ENCODE data around the gene GABRB3. TPM values are rescaled to one million over a fixed set of nuclear protein-coding genes. Genes with fewer than 3 reads are reported as not detected.
A peak's percentile ranks its signal among the peaks of the same experiment; 100 is the strongest.

GABRB3 gene
- total and polyA plus RNA-seq, 2 of the 8 experiments (the other 6 are each of a cell fraction or from before 2014, with no cell fraction given) = 98.8 to 163 TPM

DNA sequence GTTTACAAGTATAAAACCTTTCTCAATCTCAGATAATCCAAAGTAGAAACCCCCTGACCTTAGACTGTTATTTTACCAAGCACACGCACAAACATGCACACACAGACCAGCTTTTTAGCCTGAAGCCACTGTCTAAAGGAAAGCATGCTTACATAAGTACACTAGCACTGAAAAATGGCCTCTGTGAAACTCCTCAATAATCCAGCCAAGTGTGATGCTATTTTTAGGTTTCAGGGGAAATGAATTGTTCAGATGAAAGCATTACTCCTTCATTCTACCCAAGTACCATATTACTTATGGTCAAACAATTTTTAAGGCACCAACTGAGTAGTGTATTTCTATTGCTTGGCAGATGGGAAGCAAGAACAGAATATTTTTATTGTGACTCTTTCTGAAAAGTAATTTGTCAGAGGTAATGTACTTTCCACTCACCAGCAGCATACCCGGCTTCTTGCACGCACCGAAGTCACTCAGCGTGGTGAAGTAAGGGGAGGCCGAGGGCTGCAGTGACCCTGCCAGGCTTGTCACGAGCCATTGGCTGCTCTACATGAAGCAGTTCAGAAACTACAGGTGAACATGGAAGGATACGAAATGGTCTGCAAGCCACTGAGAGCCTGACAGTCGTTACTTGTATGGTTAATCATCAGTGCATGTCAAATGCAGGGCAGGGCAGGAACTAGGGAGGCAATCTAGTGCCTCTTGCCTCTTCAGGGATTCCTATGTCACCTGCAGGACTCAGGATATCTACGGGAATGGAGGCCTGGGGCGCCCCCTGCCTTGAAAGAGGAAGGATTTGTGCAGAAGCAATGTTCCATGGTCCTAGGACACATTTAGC is 106.7 kb downstream of the GABRB3 start:
- H3K23ac ChIP-seq (ENCODE audit: insufficient read length) = no peak overlapping the region
- no peak overlapping the region for H3K18ac ChIP-seq (ENCODE audit: extremely low read depth, low read length)
- ChIA-PET CTCF (ENCODE audit: partially characterized antibody) (interaction anchor here (0.8 to 1.3 kb wide), 5 partner anchors 10 to 173 kb away, joined by 3 to 5 read pairs (median 3); no protein-coding TSS in a partner anchor), POLR2A (ENCODE audit: partially characterized antibody) (interaction anchor here (0.9 kb wide), 1 partner anchor 105 kb away, joined by 3 read pairs; no protein-coding TSS in a partner anchor)
- H4K5ac ChIP-seq (ENCODE audit: insufficient read length, low read depth, low read length) = no peak overlapping the region
- H3K36me3 ChIP-seq (ENCODE audit: control insufficient read depth in 2 of 4, insufficient read depth in 4 of 4, low read length in 3 of 4) = no peaks in the 10 kb centered on the region; a peak in 1 of 8 replicates
- TF ChIP-seq GABPA (IDR thresholded peaks at IDR 0.05; ENCODE audit: borderline replicate concordance, insufficient read depth, low read length) (no peak), HDAC2 (IDR thresholded peaks at IDR 0.05; ENCODE audit: borderline replicate concordance in 1 of 2, low read depth in 2 of 2, low read length in 2 of 2) (no peak), RAD21 (IDR thresholded peaks at IDR 0.05 in 1 of 2, conservative IDR thresholded peaks at IDR 0.05 in 1 of 2; ENCODE audit: low read depth in 2 of 2, low read length in 2 of 2) (peak; percentile 76 to 85)
- TF ChIP-seq, protein P1, sequence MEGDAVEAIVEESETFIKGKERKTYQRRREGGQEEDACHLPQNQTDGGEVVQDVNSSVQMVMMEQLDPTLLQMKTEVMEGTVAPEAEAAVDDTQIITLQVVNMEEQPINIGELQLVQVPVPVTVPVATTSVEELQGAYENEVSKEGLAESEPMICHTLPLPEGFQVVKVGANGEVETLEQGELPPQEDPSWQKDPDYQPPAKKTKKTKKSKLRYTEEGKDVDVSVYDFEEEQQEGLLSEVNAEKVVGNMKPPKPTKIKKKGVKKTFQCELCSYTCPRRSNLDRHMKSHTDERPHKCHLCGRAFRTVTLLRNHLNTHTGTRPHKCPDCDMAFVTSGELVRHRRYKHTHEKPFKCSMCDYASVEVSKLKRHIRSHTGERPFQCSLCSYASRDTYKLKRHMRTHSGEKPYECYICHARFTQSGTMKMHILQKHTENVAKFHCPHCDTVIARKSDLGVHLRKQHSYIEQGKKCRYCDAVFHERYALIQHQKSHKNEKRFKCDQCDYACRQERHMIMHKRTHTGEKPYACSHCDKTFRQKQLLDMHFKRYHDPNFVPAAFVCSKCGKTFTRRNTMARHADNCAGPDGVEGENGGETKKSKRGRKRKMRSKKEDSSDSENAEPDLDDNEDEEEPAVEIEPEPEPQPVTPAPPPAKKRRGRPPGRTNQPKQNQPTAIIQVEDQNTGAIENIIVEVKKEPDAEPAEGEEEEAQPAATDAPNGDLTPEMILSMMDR (IDR thresholded peaks at IDR 0.05; ENCODE audit: control extremely low read depth in 1 of 3, insufficient read depth in 1 of 3, low read depth in 1 of 3, low read length in 3 of 3) = peak; percentile 52 to 73 (median 69)
- no peak overlapping the region for H3K27ac ChIP-seq (ENCODE audit: low read depth, low read length)
- no peak overlapping the region for H3K4ac ChIP-seq (replicated peaks; ENCODE audit: insufficient read length, low read depth, low read length)
- FAIRE-seq (peak; percentile 70), DNase-seq (ENCODE audit: low read depth in 1 of 2, low spot score in 2 of 2) (peak in 1 of 2 experiments; percentile 68)
- no peak overlapping the region for H3K4me3 ChIP-seq (ENCODE audit: extremely low read depth in 1 of 4, insufficient read depth in 2 of 4, low read depth in 3 of 4, low read length in 4 of 4)
- 0 out of 2 replicates have a peak overlapping the region, but pooled peaks have one; percentile 62 for H2BK15ac ChIP-seq (ENCODE audit: low read length)
- H3K79me1 ChIP-seq (ENCODE audit: low read depth, low read length) = peaks cover 13% of the 10 kb centered on the region
- H4K8ac ChIP-seq (ENCODE audit: extremely low read depth, insufficient read depth, low read length) = no peak overlapping the region
- H4K91ac ChIP-seq (replicated peaks; ENCODE audit: insufficient read length, low read length) = no peak overlapping the region
- no peak overlapping the region for H3K9ac ChIP-seq (replicated peaks in 1 of 4; ENCODE audit: extremely low read depth in 1 of 4, low read depth in 3 of 4, low read length in 3 of 4)
- H3K4me1 ChIP-seq (replicated peaks in 1 of 4; ENCODE audit: control insufficient read depth in 3 of 4, insufficient read depth in 4 of 4, low read length in 3 of 4) = peaks cover 0 to 23% (median 15%) of the 10 kb centered on the region in 4 experiments; a peak in 6 of 7 replicates
- H3K9me3 ChIP-seq (ENCODE audit: insufficient read depth in 2 of 2, low read depth in 1 of 2, low read length in 1 of 2) = no peaks in the 10 kb centered on the region
- no peak overlapping the region for H2AFZ ChIP-seq (ENCODE audit: low read length)
- H3K14ac ChIP-seq (ENCODE audit: insufficient read length) = no peak overlapping the region
- no peaks in the 10 kb centered on the region for H3K27me3 ChIP-seq (replicated peaks in 1 of 4; ENCODE audit: control insufficient read depth in 3 of 4, extremely low read depth in 1 of 4, insufficient read depth in 3 of 4, low read length in 3 of 4)
- H2BK20ac ChIP-seq (ENCODE audit: low read length) = no peak overlapping the region
- no peaks in the 10 kb centered on the region for H3K23me2 ChIP-seq (ENCODE audit: low read depth, low read length)
- H2BK5ac ChIP-seq (ENCODE audit: low read depth, low read length) = no peak overlapping the region; the same call in 1 of the 2 replicates
- H3K56ac ChIP-seq (replicated peaks; ENCODE audit: insufficient read length, low read depth, low read length) = no peak overlapping the region
- no peak overlapping the region for H2BK120ac ChIP-seq (replicated peaks; ENCODE audit: low read depth, low read length)
- H2AK5ac ChIP-seq (ENCODE audit: low read depth, low read length) = no peak overlapping the region
- H3K4me2 ChIP-seq (ENCODE audit: insufficient read depth in 1 of 2, low read depth in 2 of 2, low read length in 2 of 2) = 0 out of 4 replicates have a peak overlapping the region, but pooled peaks of 1 of the 2 experiments have one; percentile 7
- H4K20me1 ChIP-seq (replicated peaks in 1 of 2; ENCODE audit: control insufficient read depth in 1 of 2, insufficient read depth in 2 of 2, low read length in 2 of 2) = peaks cover 0 to 5% of the 10 kb centered on the region in 2 experiments
- 74% methylated on average over 11 of the region's 11 CpGs; no CpG with 5 or more reads in 1 of the 2 experiments for WGBS, 2 experiments (ENCODE audit: extremely low coverage in 1 of 2, insufficient coverage in 1 of 2, insufficient read length in 1 of 2, insufficient replicate concordance in 2 of 2, low coverage in 1 of 2, low lambda C conversion rate in 2 of 2, missing lambda C conversion rate in 1 of 2)
- peaks cover 3 to 80% of the 10 kb centered on the region in 2 experiments for H3K79me2 ChIP-seq (ENCODE audit: control insufficient read depth in 1 of 2, insufficient read depth in 2 of 2, low read length in 2 of 2)
- H2BK12ac ChIP-seq (ENCODE audit: low read depth, low read length) = 0 out of 2 replicates have a peak overlapping the region, but pooled peaks have one; percentile 20

All from H1 (cell line).